HG03442 (cell line): ENCODE results near the gene INPP4B.
A peak's percentile ranks its signal among the peaks of the same experiment; 100 is the strongest.

Experiments
- ATAC-seq: cut with Tn5 transposase; IDR thresholded peaks from one replicate; pipeline ENCODE4 v1.9.1; 2021; ENCODE audit warnings: mild to moderate bottlenecking, moderate library complexity; ENCODE audit not compliant: unreplicated experiment

Gene INPP4B

DNA sequence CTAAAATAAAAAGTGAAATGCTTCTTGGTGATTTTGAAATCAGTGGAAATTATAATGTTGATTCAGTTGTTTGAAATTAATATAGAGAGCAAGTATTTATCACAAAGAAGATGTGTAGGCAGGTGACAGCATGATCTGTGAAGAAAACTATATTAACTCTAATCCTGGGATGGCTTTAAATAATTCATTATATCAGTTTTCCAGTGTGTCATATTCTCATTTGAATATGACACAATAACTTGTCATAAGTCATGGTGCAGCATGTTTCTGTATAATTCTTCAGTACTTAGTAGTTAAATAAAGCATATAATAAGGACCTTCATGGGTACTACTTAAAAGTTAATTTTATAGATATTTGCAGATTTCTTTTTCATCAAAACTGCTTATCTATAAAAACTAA is 573.6 kb downstream of the INPP4B start:
- ATAC-seq, result no peak

DNA sequence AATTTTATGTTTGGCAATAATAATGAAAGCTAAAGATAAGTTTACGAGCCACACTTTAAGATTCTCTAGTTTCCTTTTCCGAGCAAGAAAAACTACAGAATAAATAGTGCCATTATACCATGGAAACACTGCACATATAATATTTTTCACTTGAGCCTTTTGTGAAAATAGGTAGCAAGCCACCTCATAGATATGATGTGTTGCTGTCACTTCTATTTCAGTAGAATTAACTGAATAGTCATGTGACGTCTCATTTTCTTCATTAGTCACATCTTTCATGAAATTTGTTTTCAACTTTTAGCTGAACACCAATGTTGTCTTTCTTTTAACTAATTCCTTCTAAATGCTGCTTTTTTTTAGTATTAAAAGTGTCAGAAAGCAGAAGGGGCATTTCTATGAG is 574.3 kb downstream of the INPP4B start:
- ATAC-seq, result no peak

DNA sequence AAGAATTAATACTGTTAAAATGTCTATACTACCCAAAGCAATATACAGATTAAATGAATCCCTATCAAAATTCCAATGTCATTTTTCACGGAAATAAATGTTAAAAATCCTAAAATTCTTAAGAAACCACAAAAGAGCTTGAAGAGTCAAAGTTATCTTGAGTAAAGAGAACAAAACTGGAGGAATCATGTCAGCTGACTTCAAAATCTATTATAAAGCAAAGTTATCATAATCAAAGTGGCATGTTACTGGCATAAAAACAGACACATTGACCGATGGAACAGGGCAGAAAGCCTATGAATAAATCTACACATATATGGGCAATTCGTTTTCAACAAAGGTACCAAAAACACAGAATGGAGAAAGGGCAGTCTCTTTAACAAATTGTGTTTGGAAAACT is 579.0 kb downstream of the INPP4B start:
- no peak for ATAC-seq

DNA sequence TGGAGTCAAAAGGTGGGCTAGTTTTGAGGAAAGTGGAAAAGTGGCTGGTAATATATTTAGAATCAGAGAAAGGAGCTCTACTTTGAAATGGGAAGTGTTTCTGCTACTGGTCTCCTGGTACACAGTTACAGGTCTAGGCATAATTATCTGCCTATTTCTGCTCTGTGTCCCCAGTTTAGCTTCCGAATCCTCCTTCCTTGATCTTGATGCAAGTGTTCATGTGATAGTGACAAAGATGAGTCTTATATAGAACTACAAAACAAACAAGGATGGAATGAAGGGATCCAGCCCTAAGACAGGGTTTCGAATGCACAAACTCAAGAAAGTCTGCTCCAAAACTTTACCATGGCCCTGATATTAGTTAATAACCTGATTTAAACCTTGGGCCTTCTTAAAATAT is 580.2 kb downstream of the INPP4B start:
- no peak for ATAC-seq

DNA sequence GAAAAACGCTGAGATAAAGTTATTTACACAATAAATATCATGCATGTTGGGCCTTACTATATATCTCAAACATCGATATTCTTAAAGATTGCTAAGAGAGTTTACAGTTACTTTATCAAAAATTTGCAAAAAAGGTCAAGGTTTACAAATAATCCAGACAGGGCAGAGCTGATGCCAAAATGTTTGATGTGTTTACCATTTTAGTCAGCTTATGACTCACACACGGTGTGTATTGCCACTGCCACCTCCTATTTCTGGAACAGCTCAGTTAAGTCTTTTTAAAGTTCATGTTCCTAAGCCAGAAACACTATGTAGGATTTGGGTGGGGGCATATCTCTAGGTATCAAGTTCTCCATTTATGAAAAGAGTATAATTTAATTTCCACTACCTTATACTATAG is 580.6 kb downstream of the INPP4B start:
- ATAC-seq, result no peak

DNA sequence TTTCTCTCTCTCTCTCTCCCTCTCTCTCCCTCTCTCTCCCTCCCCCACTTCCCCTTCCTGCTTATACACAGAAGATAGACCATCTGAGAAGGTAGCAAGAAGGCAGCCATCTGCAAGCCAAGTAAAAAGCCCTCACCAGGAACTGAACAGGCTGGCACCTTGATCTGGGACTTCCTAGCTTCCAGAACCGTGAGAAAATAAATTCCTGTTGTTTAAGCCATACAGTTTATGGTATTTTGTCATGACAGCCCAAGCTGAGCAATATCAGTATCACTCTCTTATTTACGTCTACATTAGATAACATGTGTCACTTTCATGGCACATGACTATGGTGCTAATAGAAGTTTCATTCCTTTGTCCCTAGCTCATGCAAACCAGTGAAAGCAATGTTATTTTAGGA is 581.1 kb downstream of the INPP4B start:
- no peak for ATAC-seq

DNA sequence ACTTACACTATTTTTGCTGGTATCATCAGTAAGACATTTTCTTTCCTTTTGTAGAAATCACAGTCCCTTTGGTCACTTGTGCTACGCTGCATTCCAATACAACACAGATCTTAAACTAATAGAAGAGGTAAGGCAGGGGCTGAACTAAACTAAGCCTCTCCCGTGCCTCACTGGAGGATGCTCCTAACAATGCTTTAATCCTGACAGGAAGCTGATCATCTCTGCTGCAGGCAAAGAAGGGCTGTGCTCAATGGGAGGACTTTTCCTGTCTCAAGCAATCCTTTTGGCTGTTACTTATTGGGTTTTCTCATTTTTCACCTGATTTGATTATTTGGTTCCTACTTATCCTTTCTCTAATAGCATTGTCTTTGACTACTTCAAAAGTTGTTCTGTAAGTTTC is 583.1 kb downstream of the INPP4B start:
- no peak for ATAC-seq

DNA sequence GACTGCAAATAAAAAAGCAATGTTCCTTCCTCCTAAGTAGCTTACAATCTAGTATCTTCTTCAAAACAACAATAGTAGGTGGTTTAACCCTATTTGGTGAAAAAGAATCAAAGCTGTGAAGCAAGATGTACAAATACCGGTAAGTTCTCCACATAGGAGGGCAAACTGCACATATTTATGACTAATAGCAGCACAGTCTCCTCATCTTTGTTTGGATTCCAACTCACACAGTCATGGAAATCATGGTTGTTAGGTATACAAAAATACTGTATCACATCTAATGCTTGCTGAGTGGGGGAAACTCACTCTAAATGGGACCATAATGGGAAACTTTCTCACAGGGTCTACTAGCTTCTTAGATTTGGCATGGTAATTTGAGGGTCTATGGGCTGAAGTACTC is 597.2 kb downstream of the INPP4B start:
- no peak for ATAC-seq

DNA sequence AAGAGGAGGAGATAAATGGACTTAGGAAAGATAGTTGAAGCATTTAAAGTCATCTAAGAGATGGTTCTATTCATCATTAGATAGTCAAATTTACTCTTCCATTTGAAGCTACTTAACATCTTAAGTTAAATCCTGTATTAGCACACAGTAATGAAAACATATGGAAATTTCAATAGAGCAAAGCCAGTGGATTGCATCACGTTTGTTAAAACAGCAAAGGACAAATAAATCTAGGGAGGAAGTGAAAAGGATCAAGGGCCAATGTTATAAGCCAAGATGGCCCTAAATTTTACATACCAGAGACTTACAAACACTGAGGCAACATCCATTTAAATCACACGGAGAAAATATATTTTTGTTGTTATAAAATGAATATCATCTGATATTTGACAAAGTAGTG is 602.8 kb downstream of the INPP4B start:
- no peak for ATAC-seq

DNA sequence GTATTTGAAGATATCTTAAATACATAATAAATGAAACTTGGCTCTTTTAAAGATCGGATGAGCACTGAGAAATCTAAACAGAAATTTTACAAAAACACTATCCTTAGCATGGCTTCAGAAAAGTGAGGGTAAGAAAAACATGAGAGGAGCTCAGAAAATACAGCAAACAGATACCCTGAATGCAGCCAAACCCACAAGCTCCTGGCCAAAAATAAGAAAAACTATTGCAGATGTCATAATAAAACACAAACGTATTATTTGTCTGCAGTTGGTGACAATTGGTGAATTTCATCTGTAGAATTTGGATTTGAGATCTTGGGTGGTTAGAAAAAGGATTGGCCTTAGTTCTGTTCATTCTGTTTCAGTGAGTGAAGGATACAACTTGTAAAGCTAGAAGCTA is 603.9 kb downstream of the INPP4B start:
- ATAC-seq, result no peak

DNA sequence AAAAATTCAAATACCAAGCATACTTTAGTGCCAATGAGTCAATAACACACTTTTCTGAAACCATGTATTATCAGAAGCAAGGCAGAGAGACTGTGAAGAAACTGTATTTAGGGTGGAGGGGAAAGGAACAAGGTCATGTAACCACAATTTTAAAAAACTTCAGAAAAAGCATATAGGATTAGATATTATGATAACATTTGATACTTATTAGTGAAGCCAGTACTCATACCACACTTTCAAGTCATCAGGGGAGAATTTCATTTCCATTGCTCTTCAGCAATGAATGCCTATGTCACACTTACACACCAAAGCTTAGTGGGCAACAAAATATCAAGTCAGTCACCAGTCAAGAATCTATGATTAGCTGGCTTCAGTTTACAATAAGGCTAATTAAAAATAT is 607.5 kb downstream of the INPP4B start:
- no peak for ATAC-seq

DNA sequence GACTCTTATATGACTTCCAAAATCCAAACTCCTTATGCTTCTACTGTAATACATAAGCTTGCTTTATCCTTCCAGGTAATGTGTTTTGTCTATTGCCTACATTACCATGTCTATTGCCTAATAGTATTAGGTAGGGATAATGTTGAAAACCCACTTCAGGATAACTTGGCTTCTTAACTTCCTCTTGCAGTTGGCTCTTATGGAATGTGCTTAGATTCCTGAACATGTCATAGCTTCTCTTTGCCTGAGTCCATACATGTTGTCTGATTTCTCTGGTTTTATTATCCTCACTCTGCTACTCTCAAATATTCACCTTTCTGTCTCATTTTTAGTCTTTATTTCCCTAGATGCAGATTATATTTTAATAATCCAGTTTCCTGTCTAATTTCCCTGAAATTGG is 609.8 kb downstream of the INPP4B start:
- no peak for ATAC-seq

DNA sequence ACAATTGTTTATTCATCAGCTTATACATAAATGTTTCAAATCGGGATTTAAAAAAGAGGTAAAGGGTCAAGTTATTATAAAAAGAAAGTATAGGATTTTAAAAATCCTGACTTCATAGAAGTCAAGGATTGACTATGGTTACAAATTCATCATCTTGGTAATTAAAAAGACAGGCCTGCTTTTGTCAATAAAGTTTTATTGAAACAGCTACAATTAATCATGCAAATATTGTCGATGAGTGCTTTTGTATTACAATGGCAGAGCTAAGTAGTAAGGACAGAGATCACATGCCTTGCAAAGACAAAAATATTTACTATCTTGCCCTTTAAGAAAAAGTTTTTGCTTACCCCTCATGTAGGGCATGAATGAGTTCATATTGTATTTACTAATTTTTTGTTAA is 614.3 kb downstream of the INPP4B start:
- ATAC-seq, result no peak

DNA sequence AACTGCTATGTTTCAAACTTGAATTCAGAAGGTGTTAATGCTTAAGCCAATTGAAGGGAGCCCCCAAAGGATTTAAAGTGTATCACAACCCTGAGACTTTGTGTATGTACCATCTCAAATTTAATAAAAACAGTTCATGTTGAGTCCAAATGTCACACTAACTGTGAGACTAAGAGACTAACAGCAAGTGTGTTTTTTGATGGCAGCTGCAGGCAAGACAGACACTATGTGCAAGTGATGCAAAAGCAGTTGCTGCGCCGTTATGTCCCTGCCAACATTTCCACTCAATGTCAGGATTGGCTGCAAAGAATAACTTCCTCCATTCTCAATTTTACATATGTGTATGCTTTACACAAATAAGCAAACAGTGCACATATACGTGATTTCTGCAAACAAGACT is 615.1 kb downstream of the INPP4B start:
- ATAC-seq, result no peak

DNA sequence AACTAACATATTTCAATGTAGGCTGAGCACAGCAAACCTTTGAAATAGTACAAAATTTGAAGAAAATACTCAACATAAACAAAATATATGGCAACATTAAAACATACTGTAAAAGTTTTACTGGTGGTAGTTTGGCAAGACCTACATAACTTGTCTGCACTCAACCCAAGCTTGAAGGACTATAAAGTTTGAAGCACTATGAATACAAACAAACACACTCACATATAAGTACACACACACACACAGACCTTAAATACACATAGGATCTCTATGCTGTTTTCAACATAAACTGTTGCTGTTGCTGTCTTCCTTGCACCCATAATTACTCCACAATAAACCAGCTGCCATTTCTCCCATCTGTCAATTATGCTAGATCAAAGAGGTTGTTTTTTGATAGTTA is 620.1 kb downstream of the INPP4B start:
- ATAC-seq, result no peak

DNA sequence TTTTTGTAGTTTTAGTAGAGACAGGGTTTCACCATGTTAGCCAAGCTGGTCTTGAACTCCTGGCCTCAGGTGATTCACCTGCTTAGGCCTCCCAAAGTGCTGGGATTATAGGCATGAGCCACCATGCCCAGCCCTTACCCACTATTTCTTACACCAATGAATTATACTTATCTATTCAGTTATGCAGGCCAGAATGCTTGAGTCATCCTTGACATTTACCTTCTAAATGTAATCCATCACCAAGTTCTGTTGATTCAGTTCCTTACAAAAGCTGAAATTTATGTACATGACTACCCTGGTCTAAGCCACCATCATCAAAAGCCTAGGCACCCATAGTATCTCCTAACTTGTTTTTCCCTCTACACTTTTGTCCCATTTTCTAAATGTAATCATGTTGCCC is 624.0 kb downstream of the INPP4B start:
- no peak for ATAC-seq

DNA sequence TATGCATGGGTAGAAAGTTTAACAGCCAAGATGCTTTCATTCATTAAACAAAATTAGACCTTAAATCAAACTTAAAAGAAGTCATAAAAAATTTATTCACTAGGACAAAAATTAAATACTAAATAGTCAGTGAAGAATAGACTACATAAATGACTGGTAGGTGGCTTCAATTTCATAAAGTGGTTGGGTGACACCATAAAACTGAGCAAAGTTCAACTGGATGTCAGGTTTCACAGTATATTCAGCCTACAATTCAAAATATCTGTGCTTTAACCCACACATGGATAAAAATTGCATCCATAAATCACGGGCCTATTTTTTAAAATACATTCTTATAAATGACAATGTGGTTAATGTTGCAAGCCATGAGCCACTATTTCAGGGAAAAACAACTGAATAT is 627.4 kb downstream of the INPP4B start:
- no peak for ATAC-seq

DNA sequence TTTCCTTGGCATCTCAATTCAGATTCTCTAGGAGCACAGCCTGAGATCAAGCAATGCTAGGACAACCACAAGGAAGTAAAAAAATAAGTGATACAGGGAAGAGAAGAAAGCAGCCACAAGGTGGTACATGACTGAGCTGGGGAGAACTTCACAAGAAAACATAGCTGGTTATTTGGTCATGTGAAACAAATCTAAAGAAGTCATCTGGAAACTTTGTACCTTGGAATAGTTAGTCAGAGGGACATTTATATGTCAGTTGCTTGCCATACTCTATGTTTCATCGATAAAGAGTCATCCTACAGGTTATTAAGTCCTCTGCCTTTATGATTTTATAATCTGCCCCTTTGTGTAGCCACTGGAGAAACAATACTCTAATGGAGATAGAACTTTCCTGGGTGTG is 634.7 kb downstream of the INPP4B start:
- no peak for ATAC-seq

DNA sequence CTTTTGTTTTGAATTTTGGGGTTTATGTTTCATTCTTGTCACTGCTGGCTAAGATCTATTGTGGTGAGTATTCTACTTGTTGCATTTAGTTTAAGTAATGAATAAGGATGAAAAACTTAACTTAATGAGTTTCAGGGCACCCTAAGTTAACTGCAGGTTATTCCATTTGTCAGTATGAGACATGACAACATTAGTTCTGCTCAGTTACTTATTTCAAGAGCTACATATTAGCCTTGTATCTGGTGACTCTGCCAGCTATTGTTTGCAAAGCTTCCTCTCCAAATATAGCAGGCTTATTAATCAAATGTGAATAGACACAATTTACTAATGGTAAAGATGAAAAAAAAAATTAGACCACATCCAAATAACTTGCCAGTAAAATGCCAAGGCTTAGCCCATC is 642.6 kb downstream of the INPP4B start:
- no peak for ATAC-seq

DNA sequence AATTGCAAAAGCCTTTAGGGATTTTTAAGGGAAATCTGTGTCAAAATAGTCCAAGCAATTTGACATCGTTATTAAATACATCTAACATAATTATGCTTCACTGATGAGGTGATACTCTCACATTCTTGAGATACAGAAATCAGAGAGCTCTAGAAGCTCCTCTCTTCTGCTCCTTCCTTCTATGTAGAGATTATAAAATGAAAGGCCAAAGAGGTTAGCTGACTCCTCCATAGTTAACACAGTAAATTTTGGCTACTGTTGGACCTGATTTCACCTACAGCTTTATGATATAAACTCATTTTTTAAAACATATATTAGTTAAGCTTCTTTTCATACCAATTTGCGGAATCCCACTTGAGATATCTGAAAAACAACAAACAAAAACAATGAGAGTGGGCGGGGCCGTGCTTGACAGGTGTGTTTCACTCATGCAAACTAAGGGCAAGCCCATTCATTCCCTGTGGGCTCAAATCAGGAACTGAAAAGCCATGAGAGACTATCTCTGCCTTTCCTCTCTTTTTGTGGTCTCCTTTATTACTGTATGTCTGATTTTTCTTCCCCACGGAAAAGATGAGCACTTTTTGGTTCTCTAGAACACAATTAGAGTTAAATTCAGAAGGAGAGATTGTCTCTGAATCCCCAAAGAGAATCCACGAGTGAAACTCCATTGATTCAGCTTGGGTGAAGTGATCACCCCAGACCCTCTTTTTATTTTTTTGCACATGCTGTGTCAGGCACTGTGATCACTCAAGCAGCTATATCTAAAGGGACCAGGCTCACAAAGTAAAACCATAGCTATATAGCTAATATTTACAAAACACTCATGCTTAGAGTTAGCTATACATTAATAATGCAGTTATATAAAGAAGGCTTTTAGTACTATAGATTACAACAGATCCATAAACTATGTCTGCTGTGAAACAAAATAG is 643.4 kb downstream of the INPP4B start:
- ATAC-seq, result peak; percentile 88

DNA sequence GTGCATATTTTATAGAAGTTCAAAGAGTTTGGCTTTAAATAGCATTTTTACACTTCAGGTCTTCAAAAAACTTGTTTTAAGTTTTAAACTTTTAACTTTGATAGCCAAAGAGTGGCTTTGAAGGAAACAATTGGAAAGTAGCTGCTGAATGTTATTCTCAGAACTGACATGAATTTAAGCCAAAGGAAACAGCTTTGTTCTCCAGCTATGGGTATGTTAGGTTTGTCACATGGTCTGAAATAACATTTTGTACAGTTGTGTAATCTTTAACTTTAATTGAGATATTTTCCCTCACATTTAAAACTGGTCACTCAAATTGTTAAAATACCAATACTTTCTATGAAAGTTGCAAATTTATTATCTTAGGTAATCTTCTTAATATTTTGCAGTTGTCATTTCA is 645.1 kb downstream of the INPP4B start:
- no peak for ATAC-seq

DNA sequence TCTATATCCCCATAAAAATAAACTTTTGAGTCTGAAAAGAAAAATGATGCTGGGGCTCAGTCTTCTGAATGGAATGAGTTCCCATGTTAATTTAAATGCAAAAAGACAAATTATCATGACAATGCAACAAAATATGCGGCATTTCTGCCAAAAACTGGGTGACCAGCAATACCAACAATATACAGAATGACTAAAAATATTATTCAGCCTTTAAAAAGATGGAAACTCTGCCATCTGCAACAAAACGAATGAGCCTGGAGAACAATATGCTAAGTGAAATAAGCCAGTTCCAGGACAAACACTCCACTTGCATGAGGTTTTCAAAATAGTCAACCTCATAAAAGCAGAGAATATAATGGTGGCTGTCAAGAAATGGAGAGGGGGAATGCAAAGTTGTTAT is 651.2 kb downstream of the INPP4B start:
- ATAC-seq, result no peak

DNA sequence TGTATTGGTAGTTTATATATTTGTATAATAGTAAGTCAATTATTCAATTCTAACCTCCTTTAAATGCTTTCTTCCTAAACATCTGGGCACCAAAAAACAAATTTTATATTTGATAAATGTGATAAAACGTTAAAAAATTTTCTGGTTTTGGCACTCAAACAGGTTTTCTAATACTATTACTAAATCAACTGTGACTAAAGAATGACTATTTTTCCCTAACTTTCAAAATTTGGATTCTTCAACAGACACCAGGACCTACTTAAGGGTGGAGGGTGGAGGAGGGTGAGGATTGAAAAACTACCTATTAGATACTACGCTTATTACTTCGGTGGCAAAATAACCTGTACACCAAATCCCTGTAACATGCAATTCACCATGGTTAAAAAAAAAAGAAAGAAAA is 654.2 kb downstream of the INPP4B start:
- ATAC-seq, result no peak
